CD4-positive, CD25-positive, alpha-beta regulatory T cell (primary cell): Measurements from ENCODE around the gene DERL3. TPM values are rescaled to one million over a fixed set of nuclear protein-coding genes. Genes with fewer than 3 reads are reported as not detected.

Experiments
- ATAC-seq, 2 donors: fragments of 150-1000 bp; cut with Tn5 transposase; one replicate each; pipeline ENCODE4 v1.10.0; 2021; ENCODE audit warnings: low read depth in 2 of 2, moderate number of reproducible peaks in 2 of 2, moderate library complexity in 1 of 2
- DNase-seq, 3 donors: peaks; one replicate each; pipeline versions ENCODE4 v3.0.0 to v3.0.0-alpha.2; 2012 to 2022; ENCODE audit warnings: mixed read lengths in 1 of 3
- H3K27ac ChIP-seq: one replicate; pipeline ENCODE4 v1.7.0; 2013; ENCODE audit warnings: mild to moderate bottlenecking, low read length; ENCODE audit not compliant: insufficient read depth, poor library complexity, severe bottlenecking
- H3K27me3 ChIP-seq: one replicate; pipeline ENCODE4 v1.7.0; 2013; ENCODE audit warnings: low read length; ENCODE audit not compliant: control insufficient read depth, insufficient read depth
- H3K36me3 ChIP-seq: one replicate; pipeline ENCODE4 v1.7.0; 2013; ENCODE audit warnings: mild to moderate bottlenecking, low read length, moderate library complexity; ENCODE audit not compliant: control insufficient read depth, insufficient read depth
- H3K4me1 ChIP-seq: 2 replicates; pipeline ENCODE4 v1.7.0; 2013; ENCODE audit warnings: mild to moderate bottlenecking, low read length; ENCODE audit not compliant: insufficient read depth, control insufficient read depth, poor library complexity, severe bottlenecking
- H3K4me3 ChIP-seq: one replicate; pipeline ENCODE4 v1.7.0; 2013; ENCODE audit warnings: low read depth, mild to moderate bottlenecking, low read length, moderate library complexity
- H3K9me3 ChIP-seq, 2 experiments: 1 replicate in 1 of 2; 2 replicates in 1 of 2; pipeline ENCODE4 v1.7.0; 2013; ENCODE audit warnings: low read length in 2 of 2, mild to moderate bottlenecking in 1 of 2, moderate library complexity in 1 of 2; ENCODE audit not compliant: control insufficient read depth in 2 of 2
- H3K27ac Mint-ChIP-seq, 3 donors: one replicate each; pipeline ENCODE4 v1.8.0; 2020 to 2022; ENCODE audit warnings: mild to moderate bottlenecking in 3 of 3, mixed read lengths in 3 of 3, moderate library complexity in 2 of 3
- H3K27me3 Mint-ChIP-seq: one replicate; pipeline ENCODE4 v1.8.0; 2022; ENCODE audit warnings: mild to moderate bottlenecking, mixed read lengths
- H3K36me3 Mint-ChIP-seq: one replicate; pipeline ENCODE4 v1.8.0; 2020; ENCODE audit warnings: mixed read lengths
- H3K4me1 Mint-ChIP-seq, 4 donors: one replicate each; pipeline ENCODE4 v1.8.0; 2020 to 2022; ENCODE audit warnings: mixed read lengths in 4 of 4, mild to moderate bottlenecking in 1 of 4
- H3K4me3 Mint-ChIP-seq, 4 donors: one replicate each; pipeline ENCODE4 v1.8.0; 2020 to 2022; ENCODE audit warnings: mild to moderate bottlenecking in 4 of 4, mixed read lengths in 4 of 4, moderate library complexity in 3 of 4
- H3K9me3 Mint-ChIP-seq, 7 donors: one replicate each; pipeline ENCODE4 v1.8.0; 2020 to 2022; ENCODE audit warnings: mixed read lengths in 7 of 7, mild to moderate bottlenecking in 3 of 7, moderate library complexity in 2 of 7
- polyA plus RNA-seq, 4 donors: library from polyadenylated mRNA; unstranded; fragments of 300-500 nt; fragmentation: Illumina TruSeq; gene quantifications; one replicate each; pipeline ENCODE4 v1.2.3, GENCODE V29; 2021
- total RNA-seq: library from RNA; stranded (reverse); gene quantifications from one replicate; pipeline ENCODE4 v1.2.3, GENCODE V29; 2022

DERL3 gene
- total RNA-seq (1.0 TPM), polyA plus RNA-seq (under 1 TPM in 1 of 4 donors, not detected in 3; 0.53 TPM)

- Histone ChIP-seq H3K4me3 (peak within 1 kb of the TSS; percentile 26), H3K36me3 (peaks cover 7% of the 10 kb centered on the region), H3K4me1 (peaks cover 16% of the 10 kb centered on the region), H3K27ac (peak within 1 kb of the TSS; percentile 41), H3K9me3 (no peaks in the 10 kb centered on the region), H3K27me3 (no peaks in the 10 kb centered on the region)
- DNase-seq (peak; percentile 93 to 99 (median 94)), ATAC-seq (peak; percentile 89)
- Mint-ChIP-seq H3K36me3 (peaks cover 4% of the 10 kb centered on the region), H3K27ac (peak within 1 kb of the TSS; percentile 76 to 98 (median 96)), H3K9me3 (peaks cover 0 to 2% (median 0%) of the 10 kb centered on the region in 7 donors), H3K4me3 (peak within 1 kb of the TSS; percentile 73 to 94 (median 92)), H3K27me3 (peaks cover 6% of the 10 kb centered on the region), H3K4me1 (peaks cover 0 to 21% (median 8%) of the 10 kb centered on the region in 4 donors)
These were observed at the start of gene DERL3 for GRCh38 chr22:23838681-23839468. TSS of gene DERL3 (minus strand) at chr22:23839006. CDS start at chr22:23838987, 19 bp downstream.

- peaks cover 9% of the 10 kb centered on the region for H3K36me3 Mint-ChIP-seq
- no peaks in the 10 kb centered on the region for H3K27me3 ChIP-seq
- H3K4me1 ChIP-seq = no peaks in the 10 kb centered on the region
- H3K9me3 ChIP-seq = no peaks in the 10 kb centered on the region
- ATAC-seq (no peak), DNase-seq (no peak)
- no peak overlapping the region for H3K27ac Mint-ChIP-seq
- no peaks in the 10 kb centered on the region for H3K36me3 ChIP-seq
- no peak overlapping the region for H3K4me3 Mint-ChIP-seq
- no peaks in the 10 kb centered on the region for H3K4me1 Mint-ChIP-seq
- no peak overlapping the region for H3K4me3 ChIP-seq
- H3K9me3 Mint-ChIP-seq = peaks cover 0 to 2% (median 0%) of the 10 kb centered on the region in 7 donors
- no peak overlapping the region for H3K27ac ChIP-seq
- no peaks in the 10 kb centered on the region for H3K27me3 Mint-ChIP-seq
These were observed 45.3 kb upstream of the DERL3 start for GRCh38 chr22:23884140-23884539.

DNA sequence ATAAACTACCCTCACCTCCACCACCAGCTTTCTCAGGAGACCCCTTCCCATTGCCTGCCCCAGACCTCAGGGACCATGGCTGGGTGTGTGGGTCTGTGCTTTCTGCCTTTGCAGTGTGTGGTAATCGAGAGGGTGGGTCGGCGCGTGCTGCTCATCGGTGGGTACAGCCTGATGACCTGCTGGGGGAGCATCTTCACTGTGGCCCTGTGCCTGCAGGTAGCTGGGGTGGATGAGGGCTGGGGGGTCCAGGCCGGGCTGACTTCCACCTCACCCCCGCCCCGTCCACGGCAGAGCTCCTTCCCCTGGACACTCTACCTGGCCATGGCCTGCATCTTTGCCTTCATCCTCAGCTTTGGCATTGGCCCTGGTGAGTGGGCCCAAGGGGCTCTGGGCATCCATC lies 44.9 kb upstream of the DERL3 start:
- Mint-ChIP-seq H3K36me3 (peaks cover 11% of the 10 kb centered on the region), H3K27me3 (no peaks in the 10 kb centered on the region)

DNA sequence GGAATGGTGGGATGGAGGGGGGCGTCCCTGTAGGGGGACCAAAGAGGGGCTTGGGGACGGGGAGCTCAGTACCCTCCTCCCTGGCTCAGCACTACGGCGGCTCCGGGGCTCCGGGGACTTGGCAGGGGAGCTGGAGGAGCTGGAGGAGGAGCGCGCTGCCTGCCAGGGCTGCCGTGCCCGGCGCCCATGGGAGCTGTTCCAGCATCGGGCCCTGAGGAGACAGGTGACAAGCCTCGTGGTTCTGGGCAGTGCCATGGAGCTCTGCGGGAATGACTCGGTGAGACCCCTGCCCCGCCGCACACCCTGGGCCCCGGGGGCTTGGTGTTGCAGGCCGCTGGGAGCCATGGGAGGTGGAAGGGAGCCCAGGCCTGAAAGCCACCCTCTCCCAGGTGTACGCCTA lies 43.6 kb upstream of the DERL3 start:
- no peak for DNase-seq
- H3K27ac ChIP-seq = no peak overlapping the region
- Mint-ChIP-seq H3K4me1 (no peaks in the 10 kb centered on the region), H3K27me3 (no peaks in the 10 kb centered on the region), H3K9me3 (peaks cover 0 to 2% (median 0%) of the 10 kb centered on the region in 7 donors), H3K36me3 (peaks cover 20% of the 10 kb centered on the region), H3K4me3 (no peak overlapping the region), H3K27ac (no peak overlapping the region)
- no peaks in the 10 kb centered on the region for H3K36me3 ChIP-seq
- no peak overlapping the region for H3K4me3 ChIP-seq
- no peaks in the 10 kb centered on the region for H3K4me1 ChIP-seq
- ATAC-seq = no peak
- H3K9me3 ChIP-seq = no peaks in the 10 kb centered on the region
- no peaks in the 10 kb centered on the region for H3K27me3 ChIP-seq

More for the DNA sequence above, 44.9 kb upstream of the DERL3 start:
- no peaks in the 10 kb centered on the region for H3K36me3 ChIP-seq
- H3K4me3 ChIP-seq = no peak overlapping the region
- no peaks in the 10 kb centered on the region for H3K27me3 ChIP-seq
- ATAC-seq (no peak), DNase-seq (no peak)
- H3K9me3 Mint-ChIP-seq = peaks cover 0 to 2% (median 0%) of the 10 kb centered on the region in 7 donors
- H3K27ac Mint-ChIP-seq = no peak overlapping the region
- H3K27ac ChIP-seq = no peak overlapping the region
- H3K9me3 ChIP-seq = no peaks in the 10 kb centered on the region
- H3K4me1 ChIP-seq = no peaks in the 10 kb centered on the region
- H3K4me1 Mint-ChIP-seq = no peaks in the 10 kb centered on the region
- H3K4me3 Mint-ChIP-seq = no peak overlapping the region

DNA sequence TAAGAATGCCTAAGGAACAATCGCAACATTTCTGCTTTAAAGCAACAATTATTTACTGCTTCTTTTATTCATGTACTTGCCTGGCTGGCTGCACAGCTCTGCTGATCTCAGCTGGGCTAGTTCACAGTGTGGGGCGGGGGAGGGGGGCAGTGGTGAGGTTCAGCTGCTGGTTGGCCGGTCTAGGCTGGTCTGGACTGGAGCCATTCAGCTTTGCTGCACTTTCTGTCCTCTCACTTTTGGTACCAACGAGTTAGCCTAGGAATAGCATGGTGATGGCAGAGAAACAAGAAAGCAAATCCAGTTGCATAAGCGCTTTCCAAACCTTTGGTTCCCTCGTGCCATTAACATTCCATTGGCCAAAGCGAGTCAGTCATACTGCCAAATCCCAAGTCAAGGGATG lies 39.4 kb upstream of the DERL3 start:
- Histone ChIP-seq H3K27me3 (no peaks in the 10 kb centered on the region), H3K4me1 (no peaks in the 10 kb centered on the region), H3K9me3 (no peaks in the 10 kb centered on the region), H3K4me3 (no peak overlapping the region), H3K36me3 (no peaks in the 10 kb centered on the region), H3K27ac (no peak overlapping the region)
- DNase-seq (no peak), ATAC-seq (no peak)
- H3K4me1 Mint-ChIP-seq = no peaks in the 10 kb centered on the region
- H3K27ac Mint-ChIP-seq = no peak overlapping the region
- peaks cover 0 to 2% (median 0%) of the 10 kb centered on the region in 7 donors for H3K9me3 Mint-ChIP-seq
- no peaks in the 10 kb centered on the region for H3K27me3 Mint-ChIP-seq
- H3K36me3 Mint-ChIP-seq = peaks cover 27% of the 10 kb centered on the region
- H3K4me3 Mint-ChIP-seq = no peak overlapping the region

GRCh38 chr22:23877566-23877965 lies 38.8 kb upstream of the DERL3 start:
- DNase-seq = no peak
- Mint-ChIP-seq H3K36me3 (peaks cover 31% of the 10 kb centered on the region), H3K27me3 (no peaks in the 10 kb centered on the region), H3K4me1 (no peaks in the 10 kb centered on the region), H3K9me3 (peaks cover 0 to 2% (median 0%) of the 10 kb centered on the region in 7 donors), H3K4me3 (no peak overlapping the region), H3K27ac (no peak overlapping the region)
- Histone ChIP-seq H3K4me1 (no peaks in the 10 kb centered on the region), H3K27me3 (no peaks in the 10 kb centered on the region), H3K4me3 (no peak overlapping the region), H3K36me3 (no peaks in the 10 kb centered on the region), H3K9me3 (no peaks in the 10 kb centered on the region), H3K27ac (no peak overlapping the region)
- ATAC-seq = no peak

- Mint-ChIP-seq H3K9me3 (peaks cover 0 to under 1% (median 0%) of the 10 kb centered on the region in 7 donors), H3K27ac (no peak overlapping the region), H3K27me3 (no peaks in the 10 kb centered on the region), H3K36me3 (peaks cover 22% of the 10 kb centered on the region), H3K4me3 (peak overlapping the region in 1 of 4 donors; percentile 74), H3K4me1 (no peaks in the 10 kb centered on the region)
- Histone ChIP-seq H3K9me3 (no peaks in the 10 kb centered on the region), H3K27ac (no peak overlapping the region), H3K27me3 (no peaks in the 10 kb centered on the region), H3K4me3 (no peak overlapping the region), H3K36me3 (no peaks in the 10 kb centered on the region), H3K4me1 (no peaks in the 10 kb centered on the region)
- ATAC-seq (no peak), DNase-seq (no peak)
These were observed 37.0 kb upstream of the DERL3 start for GRCh38 chr22:23875801-23876200.

DNA sequence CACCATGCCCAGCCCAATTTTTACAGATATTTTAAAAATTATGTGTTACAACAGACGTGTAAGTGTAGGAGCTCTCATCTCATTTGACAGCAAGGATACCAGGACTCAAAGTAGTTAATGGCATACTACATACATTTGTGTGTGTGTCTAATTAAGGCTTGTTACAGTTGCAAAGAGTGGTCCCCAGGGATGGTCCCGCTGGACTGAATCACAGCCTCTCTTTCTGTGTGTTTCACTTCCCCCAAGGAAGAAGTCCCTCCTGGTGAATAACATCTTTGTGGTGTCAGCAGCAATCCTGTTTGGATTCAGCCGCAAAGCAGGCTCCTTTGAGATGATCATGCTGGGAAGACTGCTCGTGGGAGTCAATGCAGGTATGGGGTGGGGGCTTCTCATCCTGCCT lies 36.1 kb upstream of the DERL3 start:
- DNase-seq (no peak), ATAC-seq (no peak)
- H3K4me3 Mint-ChIP-seq = no peak overlapping the region
- no peaks in the 10 kb centered on the region for H3K9me3 Mint-ChIP-seq
- H3K4me1 Mint-ChIP-seq = no peaks in the 10 kb centered on the region
- H3K36me3 ChIP-seq = no peaks in the 10 kb centered on the region
- no peaks in the 10 kb centered on the region for H3K4me1 ChIP-seq
- H3K27me3 ChIP-seq = no peaks in the 10 kb centered on the region
- no peaks in the 10 kb centered on the region for H3K9me3 ChIP-seq
- no peak overlapping the region for H3K4me3 ChIP-seq
- H3K27me3 Mint-ChIP-seq = no peaks in the 10 kb centered on the region
- no peak overlapping the region for H3K27ac ChIP-seq
- no peak overlapping the region for H3K27ac Mint-ChIP-seq
- H3K36me3 Mint-ChIP-seq = peaks cover 27% of the 10 kb centered on the region
